ENCODE results near the gene ANAPC1. TPM values are rescaled to one million over a fixed set of nuclear protein-coding genes. Genes with fewer than 3 reads are reported as not detected.

The ANAPC1 gene
- total RNA-seq, 1 experiment from 2014 or later, result 94.4 TPM

GRCh38 chr2:111904726-111905474 is 20.9 kb upstream of the ANAPC1 start:
- Histone ChIP-seq H3K9me3 (ENCODE audit: low read length) (no peaks in the 10 kb centered on the region), H3K9me2 (replicated peaks; ENCODE audit: low read length) (no peaks in the 10 kb centered on the region), H3K4me3 (ENCODE audit: low read length) (no peak overlapping the region), H3K27me3 (ENCODE audit: low read length) (no peaks in the 10 kb centered on the region), H3K36me3 (ENCODE audit: low read depth, low read length) (no peaks in the 10 kb centered on the region), H3K9ac (ENCODE audit: low read length) (no peak overlapping the region), H3F3A (ENCODE audit: low read length, unreplicated experiment) (no peaks in the 10 kb centered on the region), H3K27ac (ENCODE audit: low read length) (no peak overlapping the region), H3K4me2 (ENCODE audit: low read length) (no peak overlapping the region), H4K20me1 (ENCODE audit: low read length) (no peaks in the 10 kb centered on the region), H3K79me2 (ENCODE audit: low read length) (no peaks in the 10 kb centered on the region), H3K4me1 (ENCODE audit: insufficient read depth, low read length) (peaks cover 7% of the 10 kb centered on the region), H2AFZ (ENCODE audit: low read length) (no peak overlapping the region)
- TF ChIP-seq CTCF (conservative IDR thresholded peaks at IDR 0.05; ENCODE audit: low read depth, low read length), result no peak
- TF ChIP-seq EZH2phosphoT487 (IDR thresholded peaks at IDR 0.05; ENCODE audit: borderline replicate concordance, low read length), result no peak
- TF ChIP-seq EZH2 (IDR thresholded peaks at IDR 0.05; ENCODE audit: low read length, unreplicated experiment), result no peak
- DNase-seq (no peak), ATAC-seq (no peak)
- POLR2A ChIA-PET (ENCODE audit: unreplicated experiment), result no interaction called here
- CTCF ChIA-PET, result no interaction called here
- intact Hi-C loops (cut with micrococcal nuclease), result loop anchor here (10.0 kb wide), 1 partner anchor 70 kb away; no protein-coding TSS in a partner anchor
- BruUV-seq (replicated peaks), result no TSS peak

- no peaks in the 10 kb centered on the region for H3K36me3 ChIP-seq (ENCODE audit: low read depth, low read length)
- no peak overlapping the region for H2AFZ ChIP-seq (ENCODE audit: low read length)
- H3K4me1 ChIP-seq (ENCODE audit: insufficient read depth, low read length), result peaks cover 9% of the 10 kb centered on the region
- no peak overlapping the region for H3K4me2 ChIP-seq (ENCODE audit: low read length)
- H3K79me2 ChIP-seq (ENCODE audit: low read length), result no peaks in the 10 kb centered on the region
- ChIA-PET CTCF (interaction anchor here (0.5 kb wide), 1 partner anchor 144 kb away, joined by 3 read pairs; no protein-coding TSS in a partner anchor), POLR2A (ENCODE audit: unreplicated experiment) (no interaction called here)
- H3K9me3 ChIP-seq (ENCODE audit: low read length), result no peaks in the 10 kb centered on the region
- H3K4me3 ChIP-seq (ENCODE audit: low read length), result no peak overlapping the region
- peaks cover 4% of the 10 kb centered on the region; the same call in 1 of the 2 replicates for H3K27me3 ChIP-seq (ENCODE audit: low read length)
- intact Hi-C loops (cut with micrococcal nuclease), result loop anchor here (10.0 kb wide), 1 partner anchor 71 kb away; no protein-coding TSS in a partner anchor
- H4K20me1 ChIP-seq (ENCODE audit: low read length), result no peaks in the 10 kb centered on the region
- no TSS peak for BruUV-seq (replicated peaks)
- ATAC-seq (no peak), DNase-seq (no peak)
- TF ChIP-seq EZH2 (IDR thresholded peaks at IDR 0.05; ENCODE audit: low read length, unreplicated experiment), result no peak
- TF ChIP-seq CTCF (conservative IDR thresholded peaks at IDR 0.05; ENCODE audit: low read depth, low read length), result no peak
- no peak for TF ChIP-seq EZH2phosphoT487 (IDR thresholded peaks at IDR 0.05; ENCODE audit: borderline replicate concordance, low read length)
- H3K9me2 ChIP-seq (replicated peaks; ENCODE audit: low read length), result no peaks in the 10 kb centered on the region
- H3K9ac ChIP-seq (ENCODE audit: low read length), result no peak overlapping the region
- no peak overlapping the region for H3K27ac ChIP-seq (ENCODE audit: low read length)
- H3F3A ChIP-seq (ENCODE audit: low read length, unreplicated experiment), result no peaks in the 10 kb centered on the region
These were observed 20.0 kb upstream of the ANAPC1 start for GRCh38 chr2:111903930-111904439.

DNA sequence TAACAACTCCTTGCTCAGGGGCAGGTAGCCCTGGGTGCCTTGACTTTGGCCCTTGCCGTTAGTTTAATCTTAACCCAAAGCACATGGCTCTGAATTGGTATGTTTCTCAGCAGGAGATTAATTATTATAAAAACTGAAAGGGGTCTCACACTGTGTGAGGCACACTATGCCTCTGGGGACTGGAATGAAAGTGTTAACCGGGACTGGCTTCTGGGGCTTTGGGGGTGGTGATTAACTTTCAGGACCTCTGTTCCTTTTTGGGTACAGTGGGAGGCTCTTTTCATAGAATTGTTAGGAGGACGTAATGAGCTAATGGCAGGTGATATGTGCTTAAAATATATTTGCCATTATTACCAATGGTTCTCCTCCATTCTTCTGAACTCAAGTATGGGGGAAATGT is 19.5 kb upstream of the ANAPC1 start:
- TF ChIP-seq EZH2phosphoT487 (IDR thresholded peaks at IDR 0.05; ENCODE audit: borderline replicate concordance, low read length) (no peak), CTCF (conservative IDR thresholded peaks at IDR 0.05; ENCODE audit: low read depth, low read length) (no peak), EZH2 (IDR thresholded peaks at IDR 0.05; ENCODE audit: low read length, unreplicated experiment) (no peak)
- Histone ChIP-seq H2AFZ (ENCODE audit: low read length) (no peak overlapping the region), H3F3A (ENCODE audit: low read length, unreplicated experiment) (no peaks in the 10 kb centered on the region), H3K9me3 (ENCODE audit: low read length) (no peaks in the 10 kb centered on the region), H3K36me3 (ENCODE audit: low read depth, low read length) (no peaks in the 10 kb centered on the region), H3K9me2 (replicated peaks; ENCODE audit: low read length) (no peaks in the 10 kb centered on the region), H3K9ac (ENCODE audit: low read length) (no peak overlapping the region), H3K4me1 (ENCODE audit: insufficient read depth, low read length) (peaks cover 13% of the 10 kb centered on the region), H3K4me2 (ENCODE audit: low read length) (no peak overlapping the region), H3K27me3 (ENCODE audit: low read length) (peaks cover 5% of the 10 kb centered on the region; the same call in 1 of the 2 replicates), H3K27ac (ENCODE audit: low read length) (no peak overlapping the region), H3K79me2 (ENCODE audit: low read length) (no peaks in the 10 kb centered on the region), H3K4me3 (ENCODE audit: low read length) (no peak overlapping the region), H4K20me1 (ENCODE audit: low read length) (no peaks in the 10 kb centered on the region)
- POLR2A ChIA-PET (ENCODE audit: unreplicated experiment), result no interaction called here
- CTCF ChIA-PET, result interaction anchor here (0.5 kb wide), 1 partner anchor 144 kb away, joined by 3 read pairs; no protein-coding TSS in a partner anchor
- intact Hi-C loops (cut with micrococcal nuclease), result loop anchor here (10.0 kb wide), 1 partner anchor 71 kb away; no protein-coding TSS in a partner anchor
- DNase-seq, result no peak
- ATAC-seq, result no peak
- no TSS peak for BruUV-seq (replicated peaks)
